ENCODE results near the gene FLYWCH1.

The FLYWCH1 gene

GRCh38 chr16:2898831-2899563 is 12.7 kb upstream of the FLYWCH1 start:
- TF ChIP-seq SIN3A (IDR thresholded peaks at IDR 0.05; ENCODE audit: borderline replicate concordance, insufficient read depth, low read length) (no peak), TAF1 (IDR thresholded peaks at IDR 0.05; ENCODE audit: borderline replicate concordance, insufficient read depth, low read length) (no peak), REST (IDR thresholded peaks at IDR 0.05; ENCODE audit: insufficient read depth in 1 of 2, low read depth in 2 of 2, low read length in 2 of 2) (no peak), POLR2AphosphoS5 (IDR thresholded peaks at IDR 0.05; ENCODE audit: low read depth, low read length) (no peak), FOXP2 (optimal IDR thresholded peaks at IDR 0.05; ENCODE audit: borderline replicate concordance, extremely low read depth, extremely low read length, insufficient read depth) (no peak)

- TF ChIP-seq FOXP2 (optimal IDR thresholded peaks at IDR 0.05; ENCODE audit: borderline replicate concordance, extremely low read depth, extremely low read length, insufficient read depth) (no peak), POLR2AphosphoS5 (IDR thresholded peaks at IDR 0.05; ENCODE audit: low read depth, low read length) (no peak), REST (IDR thresholded peaks at IDR 0.05; ENCODE audit: insufficient read depth in 1 of 2, low read depth in 2 of 2, low read length in 2 of 2) (no peak), TAF1 (IDR thresholded peaks at IDR 0.05; ENCODE audit: borderline replicate concordance, insufficient read depth, low read length) (no peak)
Measured at GRCh38 chr16:2899564-2900072, 12.1 kb upstream of the FLYWCH1 start.

GRCh38 chr16:2900526-2901075 is 11.1 kb upstream of the FLYWCH1 start:
- TF ChIP-seq REST (IDR thresholded peaks at IDR 0.05; ENCODE audit: insufficient read depth in 1 of 2, low read depth in 2 of 2, low read length in 2 of 2) (no peak), POLR2AphosphoS5 (IDR thresholded peaks at IDR 0.05; ENCODE audit: low read depth, low read length) (no peak), TAF1 (IDR thresholded peaks at IDR 0.05; ENCODE audit: borderline replicate concordance, insufficient read depth, low read length) (no peak), SIN3A (IDR thresholded peaks at IDR 0.05; ENCODE audit: borderline replicate concordance, insufficient read depth, low read length) (no peak), FOXP2 (optimal IDR thresholded peaks at IDR 0.05; ENCODE audit: borderline replicate concordance, extremely low read depth, extremely low read length, insufficient read depth) (no peak)

GRCh38 chr16:2902337-2903130 is 9.2 kb upstream of the FLYWCH1 start:
- TF ChIP-seq REST (IDR thresholded peaks at IDR 0.05; ENCODE audit: insufficient read depth in 1 of 2, low read depth in 2 of 2, low read length in 2 of 2) (no peak), POLR2AphosphoS5 (IDR thresholded peaks at IDR 0.05; ENCODE audit: low read depth, low read length) (no peak), FOXP2 (optimal IDR thresholded peaks at IDR 0.05; ENCODE audit: borderline replicate concordance, extremely low read depth, extremely low read length, insufficient read depth) (no peak), SIN3A (IDR thresholded peaks at IDR 0.05; ENCODE audit: borderline replicate concordance, insufficient read depth, low read length) (no peak), TAF1 (IDR thresholded peaks at IDR 0.05; ENCODE audit: borderline replicate concordance, insufficient read depth, low read length) (no peak)

Measured in PFSK-1 (cell line).